Pancreas (tissue), 10 donors: ENCODE measurements around the gene APOA4. TPM values are rescaled to one million over a fixed set of nuclear protein-coding genes. Genes with fewer than 3 reads are reported as not detected.

ENCODE experiments used
- ATAC-seq, 4 donors: fragments of 200-7000 bp; cut with Tn5 transposase; one replicate each; pipeline versions ENCODE4 v1.8.0 to v1.9.1; 2020; ENCODE audit warnings: mild to moderate bottlenecking in 4 of 4, moderate library complexity in 4 of 4
- DNase-seq, 6 donors: peaks; one replicate each; pipeline ENCODE4 v3.0.0-alpha.2; 2020
- FAIRE-seq: peaks from 2 replicates; lab custom pipeline; 2012; peaks lifted over from hg19 to GRCh38; lab: Jason Lieb, UNC
- H3K27ac ChIP-seq, 4 donors: fragments of 200-600 bp; sonication (generic); 1 replicate in 3 of 4; 2 replicates in 1 of 4; pipeline versions ENCODE4 v1.5.0 to v1.8.0; 2020
- H3K27me3 ChIP-seq, 4 donors: fragments of 200-600 bp; one replicate each; pipeline ENCODE4 v1.8.0; 2021
- H3K36me3 ChIP-seq, 3 donors: fragments of 200-600 bp; sonication (generic) in 1 of 3; one replicate each; pipeline versions ENCODE4 v1.5.0 to v1.8.0; 2020 to 2021
- H3K4me1 ChIP-seq, 3 donors: fragments of 200-600 bp; one replicate each; pipeline ENCODE4 v1.8.0; 2021
- H3K4me3 ChIP-seq, 4 donors: fragments of 200-600 bp; sonication (generic) in 2 of 4; one replicate each; pipeline versions ENCODE4 v1.5.0 to v1.8.0; 2020 to 2021
- H3K9me3 ChIP-seq, 4 donors: fragments of 200-600 bp; one replicate each; pipeline ENCODE4 v1.8.0; 2021
- CTCF ChIP-seq, 4 donors: fragments of 200-600 bp; sonication (generic) in 3 of 4; IDR thresholded peaks; one replicate each; pipeline versions ENCODE4 v1.5.0 to v1.8.0; 2021; ENCODE audit warnings: antibody characterized with exemption in 4 of 4
- WGBS, 2 donors: extraction: QIAGEN DNeasy Blood & Tissue Kit; methylation state at CpG; one replicate each; pipeline ENCODE4 v1.1.7; 2013; 5-methylcytosine and 5-hydroxymethylcytosine counted together
- intact Hi-C, 3 donors: fragments of 100-400 bp; cut with DNase I; formaldehyde crosslinking; loops; one replicate each; pipeline versions ENCODE4 v1.11.1 to v1.14.2; 2022
- polyA plus RNA-seq, 2 donors: library from polyadenylated mRNA; stranded (reverse); fragments of 200-250 nt; gene quantifications; one replicate each; pipeline ENCODE4 v1.2.3, GENCODE V29; 2013
- total RNA-seq, 6 donors: library from RNA; stranded (reverse); fragmentation: NEBNext Ultra II Directional in 4 of 6; extraction: Animal tissue kit (Norgen Biotek cat#: 25700) in 4 of 6; gene quantifications; one replicate each; pipeline versions ENCODE4 v1.2.1 to v1.2.4, GENCODE V29; 2021 to 2023
- donor health status: healthy with polysubstance abuse.
- donor health status: DM: no; HTN: no; CAD: no; lungs with moderate emphysema.
- donor health status: DM: no; HTN: no; CAD: no.
- donor health status: control.
- donor health status: control.
- donor health status: Bipolar disorder and iron deficiency.
- donor health status: DM: yes; HTN: yes; CAD: no.
- donor health status: DM: no; HTN: no; CAD: no.
- donor health status: DM: no; HTN: no; CAD: no.
- donor health status: DM: yes; HTN: yes; CAD: no.

The APOA4 gene
- total and polyA plus RNA-seq, 8 donors, result 0.33 TPM; not detected in 7

GRCh38 chr11:116844722-116845121, 21.6 kb upstream of the APOA4 start:
- no peaks in the 10 kb centered on the region for H3K27me3 ChIP-seq
- H3K9me3 ChIP-seq, result no peaks in the 10 kb centered on the region
- no peak for FAIRE-seq
- ATAC-seq, result no peak
- H3K4me3 ChIP-seq, result no peak overlapping the region
- H3K27ac ChIP-seq, result no peak overlapping the region
- H3K36me3 ChIP-seq, result peaks cover 0 to 45% (median 15%) of the 10 kb centered on the region in 3 donors
- WGBS, 2 donors, result 93 to 95% methylated on average over 4 of the region's 4 CpGs
- no peak for TF ChIP-seq CTCF (IDR thresholded peaks at IDR 0.05)
- no peak for DNase-seq
- H3K4me1 ChIP-seq, result no peaks in the 10 kb centered on the region
- intact Hi-C loops, result no loop called here

- Histone ChIP-seq H3K4me1 (no peaks in the 10 kb centered on the region), H3K36me3 (peaks cover 0 to 37% (median 15%) of the 10 kb centered on the region in 3 donors), H3K27ac (no peak overlapping the region), H3K9me3 (no peaks in the 10 kb centered on the region), H3K27me3 (no peaks in the 10 kb centered on the region), H3K4me3 (no peak overlapping the region)
- no peak for DNase-seq
- WGBS, 2 donors, result 89 to 94% methylated on average over 9 of the region's 9 CpGs
- intact Hi-C loops, result no loop called here
- FAIRE-seq, result no peak
- no peak for TF ChIP-seq CTCF (IDR thresholded peaks at IDR 0.05)
- ATAC-seq, result no peak
Measured at GRCh38 chr11:116843661-116844060, 20.6 kb upstream of the APOA4 start.

- FAIRE-seq, result no peak
- Histone ChIP-seq H3K36me3 (peaks cover 0 to 32% (median 15%) of the 10 kb centered on the region in 3 donors), H3K27me3 (no peaks in the 10 kb centered on the region), H3K4me1 (no peaks in the 10 kb centered on the region), H3K4me3 (no peak overlapping the region), H3K27ac (no peak overlapping the region), H3K9me3 (no peaks in the 10 kb centered on the region)
- no peak for TF ChIP-seq CTCF (IDR thresholded peaks at IDR 0.05)
- intact Hi-C loops, result no loop called here
- no peak for DNase-seq
- 89 to 91% methylated on average over 4 of the region's 4 CpGs for WGBS, 2 donors
- peak in 1 of 4 donors; percentile 16 for ATAC-seq
Measured at GRCh38 chr11:116842909-116843308, 19.8 kb upstream of the APOA4 start.

- intact Hi-C loops, result no loop called here
- no peak overlapping the region for H3K27ac ChIP-seq
- no peaks in the 10 kb centered on the region for H3K27me3 ChIP-seq
- no peak overlapping the region for H3K4me3 ChIP-seq
- FAIRE-seq (no peak), DNase-seq (no peak), ATAC-seq (no peak)
- H3K36me3 ChIP-seq, result peaks cover 0 to 25% (median 8%) of the 10 kb centered on the region in 3 donors
- H3K4me1 ChIP-seq, result no peaks in the 10 kb centered on the region
- H3K9me3 ChIP-seq, result no peaks in the 10 kb centered on the region
- no peak for TF ChIP-seq CTCF (IDR thresholded peaks at IDR 0.05)
- WGBS, 2 donors, result 98 to 99% methylated on average over 4 of the region's 4 CpGs
Measured at GRCh38 chr11:116842117-116842516, 19.0 kb upstream of the APOA4 start.

GRCh38 chr11:116840746-116841296, 17.7 kb upstream of the APOA4 start:
- intact Hi-C loops, result no loop called here
- Histone ChIP-seq H3K4me1 (peaks cover 0 to 3% (median 0%) of the 10 kb centered on the region in 3 donors), H3K27me3 (no peaks in the 10 kb centered on the region), H3K27ac (no peak overlapping the region), H3K9me3 (no peaks in the 10 kb centered on the region), H3K4me3 (no peak overlapping the region), H3K36me3 (peaks cover 0 to 12% (median 0%) of the 10 kb centered on the region in 3 donors)
- no peak for TF ChIP-seq CTCF (IDR thresholded peaks at IDR 0.05)
- 72 to 79% methylated on average over 9 of the region's 9 CpGs for WGBS, 2 donors
- ATAC-seq (no peak), DNase-seq (no peak), FAIRE-seq (no peak)
